ENCODE data around the gene SKP1. TPM values are rescaled to one million over a fixed set of nuclear protein-coding genes. Genes with fewer than 3 reads are reported as not detected.

Gene SKP1
- total RNA-seq, 4 donors from 2014 or later = 32.6 to 224 (median 170) TPM

- H3K36me3 ChIP-seq = no peaks in the 10 kb centered on the region
- H3K9me3 ChIP-seq = no peaks in the 10 kb centered on the region
- H3K27ac ChIP-seq = no peak overlapping the region
- DNase-seq = no peak
- H3K4me1 ChIP-seq = peaks cover 6 to 21% (median 14%) of the 10 kb centered on the region in 4 donors
- intact Hi-C loops (cut with DNase I; ENCODE audit: low total_unique reads) = loop anchor here (10.0 kb wide), 1 partner anchor 1328 kb away; no protein-coding TSS in a partner anchor
- TF ChIP-seq POLR2AphosphoS5 (IDR thresholded peaks at IDR 0.05) (no peak), POLR2A (IDR thresholded peaks at IDR 0.05) (no peak), CTCF (IDR thresholded peaks at IDR 0.05) (no peak), EP300 (IDR thresholded peaks at IDR 0.05; ENCODE audit: low read depth) (no peak)
- peaks cover 27% of the 10 kb centered on the region for H3K27me3 ChIP-seq
- in situ Hi-C loops (cut with MboI; ENCODE audit: low pct_ligation_motif_present in 1 of 4, low pct_unique_long_range_greater_than_20kb in 1 of 4, low sequenced_read_pairs in 3 of 4) = no loop called here
- no peak overlapping the region for H3K4me3 ChIP-seq
- WGBS, 2 donors (ENCODE audit: low coverage in 1 of 2) = 76% methylated on average over 18 of the region's 18 CpGs; no CpG with 5 or more reads in 1 of the 2 donors
Measured at GRCh38 chr5:134112726-134113362, 63.9 kb downstream of the SKP1 start.

DNA sequence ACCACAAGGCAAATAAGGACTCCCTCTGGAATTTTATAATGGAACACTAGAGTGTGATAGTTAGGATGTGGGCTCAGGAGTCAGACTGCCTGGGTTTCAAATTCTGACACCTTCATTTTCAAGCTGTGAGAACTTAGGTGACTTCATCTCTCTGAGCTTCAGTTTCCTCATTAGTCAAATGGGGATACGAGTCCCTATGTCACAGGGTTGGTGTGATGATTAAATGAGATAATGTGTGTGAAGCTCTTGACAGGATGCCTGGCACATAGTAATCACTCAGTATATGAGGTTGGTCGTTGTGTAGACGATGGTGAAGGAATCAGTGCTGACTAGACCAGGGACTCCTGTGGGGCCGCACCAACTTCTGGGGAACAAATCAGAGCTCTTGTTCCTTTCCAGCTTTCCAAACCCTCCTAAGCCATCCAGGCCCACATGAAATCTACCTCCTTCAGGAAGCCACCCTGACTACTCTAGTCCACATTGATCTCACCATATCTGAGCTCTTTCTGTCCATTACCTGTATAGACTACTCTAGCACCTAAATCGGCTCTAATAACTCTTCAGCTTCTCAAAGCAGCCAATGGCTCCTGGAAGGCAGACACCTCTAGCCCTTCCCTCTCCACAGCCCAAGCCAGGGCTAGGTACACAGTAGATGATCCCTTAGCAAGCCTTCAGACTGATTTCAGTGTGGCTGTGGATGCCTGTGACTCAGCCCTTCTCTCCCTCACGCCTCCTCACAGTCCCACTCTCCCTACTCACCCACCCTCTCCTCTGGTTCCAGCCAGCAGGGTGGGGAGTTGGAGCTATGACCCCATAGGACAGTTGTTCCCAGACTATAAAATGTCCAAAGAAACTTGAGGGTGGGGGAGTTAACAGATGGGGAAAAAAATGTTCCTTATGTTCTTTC, 64.8 kb downstream of the SKP1 start:
- no peak overlapping the region for H3K4me3 ChIP-seq
- H3K4me1 ChIP-seq = peaks cover 6 to 21% (median 14%) of the 10 kb centered on the region in 4 donors
- 80 to 100% methylated on average over 2 to 6 of the region's 6 CpGs for WGBS, 2 donors (ENCODE audit: low coverage in 1 of 2)
- no peak overlapping the region for H3K27ac ChIP-seq
- H3K36me3 ChIP-seq = no peaks in the 10 kb centered on the region
- no peak for TF ChIP-seq POLR2A (IDR thresholded peaks at IDR 0.05)
- TF ChIP-seq CTCF (IDR thresholded peaks at IDR 0.05) = no peak
- TF ChIP-seq EP300 (IDR thresholded peaks at IDR 0.05; ENCODE audit: low read depth) = no peak
- TF ChIP-seq POLR2AphosphoS5 (IDR thresholded peaks at IDR 0.05) = no peak
- DNase-seq = no peak
- H3K27me3 ChIP-seq = peaks cover 27% of the 10 kb centered on the region
- in situ Hi-C loops (cut with MboI; ENCODE audit: low pct_ligation_motif_present in 1 of 4, low pct_unique_long_range_greater_than_20kb in 1 of 4, low sequenced_read_pairs in 3 of 4) = no loop called here
- intact Hi-C loops (cut with DNase I; ENCODE audit: low total_unique reads) = loop anchor here (10.0 kb wide), 1 partner anchor 1327 kb away; no protein-coding TSS in a partner anchor
- H3K9me3 ChIP-seq = no peaks in the 10 kb centered on the region

GRCh38 chr5:134110382-134110781, 66.4 kb downstream of the SKP1 start:
- Histone ChIP-seq H3K9me3 (no peaks in the 10 kb centered on the region), H3K4me3 (no peak overlapping the region), H3K4me1 (peaks cover 6 to 15% (median 13%) of the 10 kb centered on the region in 4 donors), H3K27me3 (peaks cover 27% of the 10 kb centered on the region), H3K36me3 (no peaks in the 10 kb centered on the region), H3K27ac (no peak overlapping the region)
- WGBS, 2 donors (ENCODE audit: low coverage in 1 of 2) = 78 to 97% methylated on average over 8 to 10 of the region's 10 CpGs
- in situ Hi-C loops (cut with MboI; ENCODE audit: low pct_ligation_motif_present in 1 of 4, low pct_unique_long_range_greater_than_20kb in 1 of 4, low sequenced_read_pairs in 3 of 4) (no loop called here), intact Hi-C loops (cut with DNase I; ENCODE audit: low total_unique reads) (loop anchor here (10.0 kb wide), 1 partner anchor 1326 kb away; no protein-coding TSS in a partner anchor)
- no peak for DNase-seq
- TF ChIP-seq EP300 (IDR thresholded peaks at IDR 0.05; ENCODE audit: low read depth) (no peak), POLR2A (IDR thresholded peaks at IDR 0.05) (no peak), CTCF (IDR thresholded peaks at IDR 0.05) (no peak), POLR2AphosphoS5 (IDR thresholded peaks at IDR 0.05) (no peak)

GRCh38 chr5:134107779-134108178, 69.0 kb downstream of the SKP1 start:
- in situ Hi-C loops (cut with MboI; ENCODE audit: low pct_ligation_motif_present in 1 of 4, low pct_unique_long_range_greater_than_20kb in 1 of 4, low sequenced_read_pairs in 3 of 4) (no loop called here), intact Hi-C loops (cut with DNase I; ENCODE audit: low total_unique reads) (no loop called here)
- H3K36me3 ChIP-seq = no peaks in the 10 kb centered on the region
- H3K9me3 ChIP-seq = no peaks in the 10 kb centered on the region
- DNase-seq = no peak
- no peaks in the 10 kb centered on the region for H3K4me1 ChIP-seq
- TF ChIP-seq EP300 (IDR thresholded peaks at IDR 0.05; ENCODE audit: low read depth) (no peak), CTCF (IDR thresholded peaks at IDR 0.05) (no peak), POLR2A (IDR thresholded peaks at IDR 0.05) (no peak), POLR2AphosphoS5 (IDR thresholded peaks at IDR 0.05) (no peak)
- 83 to 100% methylated on average over 1 to 3 of the region's 3 CpGs for WGBS, 2 donors (ENCODE audit: low coverage in 1 of 2)
- peaks cover 16% of the 10 kb centered on the region for H3K27me3 ChIP-seq
- H3K4me3 ChIP-seq = no peak overlapping the region
- H3K27ac ChIP-seq = no peak overlapping the region

Measured in transverse colon (tissue), 4 donors.